ENCODE data around the gene ARIH1.

Gene ARIH1

DNA sequence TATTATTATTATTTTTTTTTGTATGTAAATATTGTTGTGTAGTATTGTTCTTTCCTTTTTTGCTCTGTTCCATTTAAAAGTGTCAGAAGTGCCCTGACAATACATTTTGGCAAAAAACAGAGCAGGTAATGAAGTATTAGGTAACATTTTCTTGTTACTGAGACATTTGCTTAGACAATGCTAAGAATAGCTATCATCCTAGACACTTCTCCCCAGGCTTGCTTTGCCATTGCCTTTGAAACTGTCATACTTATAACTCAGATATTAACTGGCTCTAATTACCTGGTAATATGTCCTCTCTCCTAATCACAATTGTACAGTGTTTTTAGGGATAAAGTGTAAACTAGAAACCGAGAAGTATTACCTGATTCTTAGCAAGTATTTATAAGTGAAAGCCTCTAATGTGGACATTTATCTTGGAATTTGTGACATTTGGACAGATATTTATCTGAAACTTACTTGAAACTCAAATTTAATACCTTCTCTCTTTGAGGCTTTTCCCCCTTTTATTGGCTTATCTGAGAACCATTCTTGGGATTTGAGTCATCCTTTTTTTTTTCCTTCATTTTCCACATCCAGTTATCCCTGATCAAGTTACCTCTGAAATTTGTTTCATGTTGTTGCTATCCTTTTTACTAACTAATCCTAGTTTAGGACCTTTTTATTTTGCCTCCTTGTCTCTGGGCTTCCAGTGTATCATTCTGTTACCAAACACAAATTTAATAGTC lies 13.1 kb downstream of the ARIH1 start:
- no peak for DNase-seq

DNA sequence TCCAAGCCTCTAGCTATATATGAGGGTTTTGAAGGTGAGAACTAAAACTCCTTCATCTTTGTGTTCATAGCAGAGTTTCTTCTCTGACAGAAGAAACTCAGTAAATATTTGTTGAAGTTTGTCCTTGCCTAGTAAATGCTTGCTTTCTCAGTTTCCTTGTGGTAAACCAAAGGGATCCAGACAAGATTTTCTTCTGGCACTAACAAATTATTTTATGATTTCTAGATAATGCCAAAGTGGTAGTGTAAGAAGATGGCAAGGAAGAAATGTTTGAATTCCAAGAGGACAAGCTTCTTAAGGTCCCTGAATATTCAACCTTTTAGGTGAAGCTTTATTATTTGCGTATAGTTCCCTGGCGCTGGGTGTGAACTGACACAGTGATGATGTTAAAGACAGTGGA lies 14.4 kb downstream of the ARIH1 start:
- DNase-seq = no peak

GRCh38 chr15:72489943-72490554 lies 15.9 kb downstream of the ARIH1 start:
- no peak for DNase-seq

DNA sequence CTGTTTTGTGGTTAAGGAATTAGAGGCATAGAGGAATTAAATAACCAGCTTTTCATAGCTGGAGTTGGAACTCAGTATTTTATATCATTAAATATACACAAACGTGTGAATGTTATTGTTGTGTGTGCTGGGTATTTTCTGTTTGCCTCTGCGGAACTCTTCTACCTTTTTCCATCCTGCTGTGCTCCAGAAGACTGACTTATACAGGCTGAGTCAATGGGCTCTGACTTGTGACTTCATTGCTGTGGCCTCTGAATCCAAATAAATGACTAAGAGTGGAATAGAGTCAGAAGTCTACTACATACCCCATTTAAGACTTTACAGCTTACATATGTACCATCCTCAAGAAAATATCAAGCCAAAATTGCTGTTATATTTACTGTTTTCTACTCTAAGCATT lies 17.6 kb downstream of the ARIH1 start:
- no peak for DNase-seq

- no peak for DNase-seq
Measured at GRCh38 chr15:72492733-72493132, 18.6 kb downstream of the ARIH1 start.

GRCh38 chr15:72493220-72493619 lies 19.1 kb downstream of the ARIH1 start:
- no peak for DNase-seq

GRCh38 chr15:72495007-72495406 lies 20.9 kb downstream of the ARIH1 start:
- no peak for DNase-seq

DNA sequence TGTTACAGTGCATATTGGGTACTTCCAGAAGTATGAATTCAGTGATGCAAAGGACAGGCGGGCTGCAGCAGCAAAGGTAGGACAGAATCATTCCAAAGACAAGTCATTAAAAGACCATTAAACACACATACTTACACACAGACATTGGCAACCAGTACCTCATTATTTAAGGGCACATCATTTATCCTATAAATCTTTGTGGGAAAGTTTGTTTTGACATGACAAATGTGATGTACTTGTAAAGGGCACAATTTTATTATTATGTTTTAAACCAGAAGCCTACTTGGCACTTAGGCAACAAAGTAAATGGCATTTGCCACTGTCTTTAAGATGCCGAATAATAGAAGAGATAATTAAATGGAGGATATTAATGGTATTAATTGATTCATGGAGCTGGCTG lies 22.7 kb downstream of the ARIH1 start:
- no peak for DNase-seq

GRCh38 chr15:72497402-72497801 lies 23.3 kb downstream of the ARIH1 start:
- no peak for DNase-seq

- no peak for DNase-seq
Measured at GRCh38 chr15:72502220-72502809, 28.2 kb downstream of the ARIH1 start.

DNA sequence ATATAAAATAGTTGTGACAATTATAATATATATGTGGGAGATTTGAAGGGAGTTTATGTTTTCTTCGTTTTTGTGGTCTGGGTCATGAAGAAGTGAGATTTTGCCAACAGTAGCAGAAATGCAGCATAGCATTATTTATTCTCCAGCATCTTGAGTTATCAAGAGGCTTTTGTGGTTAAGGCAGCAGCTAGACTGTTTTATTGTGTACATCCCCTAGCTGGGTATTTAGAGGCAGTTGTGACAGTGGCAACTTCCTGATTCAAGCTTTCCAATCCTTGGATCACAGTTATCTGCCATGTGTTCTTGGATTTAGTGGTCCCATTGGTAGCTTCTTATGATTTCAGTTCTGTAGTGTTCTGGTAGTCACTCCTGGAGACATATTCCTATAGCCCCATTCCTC lies 29.0 kb downstream of the ARIH1 start:
- no peak for DNase-seq

DNA sequence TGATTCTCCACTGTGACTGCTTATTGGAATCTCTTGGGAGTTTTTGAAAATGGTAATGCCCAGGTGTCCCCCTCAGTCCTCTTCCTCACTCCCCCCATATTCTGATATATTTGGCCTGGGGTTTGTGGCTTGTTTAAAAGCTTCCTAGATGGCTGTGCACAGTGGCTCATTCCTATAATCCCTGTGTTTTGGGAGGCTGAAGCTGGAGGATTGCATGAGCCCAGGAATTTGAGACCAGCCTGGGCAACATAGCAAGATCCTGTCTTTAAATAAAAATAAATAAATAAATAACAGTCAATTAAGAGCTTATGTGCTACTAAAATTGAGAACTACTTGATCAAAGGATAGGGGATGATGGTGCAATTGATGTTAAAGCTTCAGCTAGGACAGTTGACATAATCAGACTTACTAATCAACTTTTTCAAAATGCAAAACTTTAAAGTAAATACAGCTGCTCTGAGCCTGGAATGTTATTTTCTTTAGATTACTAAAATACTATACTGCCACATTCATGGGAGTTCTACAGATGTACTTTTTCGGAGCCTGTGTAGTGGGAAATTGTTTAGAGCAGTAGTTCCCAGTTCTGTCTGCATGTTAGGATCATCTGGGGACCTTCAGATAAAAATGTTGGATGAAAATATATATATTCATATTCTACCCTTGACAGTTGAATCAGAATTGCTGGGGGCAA lies 33.4 kb downstream of the ARIH1 start:
- DNase-seq = no peak

DNA sequence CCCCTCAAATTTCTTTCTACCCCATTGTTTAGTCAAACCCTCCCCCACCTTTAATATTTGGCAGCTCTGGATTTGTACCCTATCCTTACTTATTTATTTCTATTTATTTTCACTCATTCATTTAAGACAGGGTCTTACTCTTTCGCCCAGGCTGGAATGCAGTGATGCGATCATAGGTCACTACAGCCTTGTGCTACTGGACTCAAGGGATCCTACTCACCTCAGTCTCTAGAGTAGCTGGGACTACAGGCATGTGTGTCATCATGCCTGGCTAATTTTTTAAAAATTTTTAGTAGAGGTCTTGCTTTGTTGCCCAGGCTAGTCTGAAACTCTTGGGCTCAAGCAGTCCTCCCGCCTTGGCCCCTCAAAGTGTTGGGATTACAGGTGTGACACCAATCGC lies 35.4 kb downstream of the ARIH1 start:
- DNase-seq = no peak

- DNase-seq = no peak
Measured at GRCh38 chr15:72511536-72511935, 37.4 kb downstream of the ARIH1 start.

DNA sequence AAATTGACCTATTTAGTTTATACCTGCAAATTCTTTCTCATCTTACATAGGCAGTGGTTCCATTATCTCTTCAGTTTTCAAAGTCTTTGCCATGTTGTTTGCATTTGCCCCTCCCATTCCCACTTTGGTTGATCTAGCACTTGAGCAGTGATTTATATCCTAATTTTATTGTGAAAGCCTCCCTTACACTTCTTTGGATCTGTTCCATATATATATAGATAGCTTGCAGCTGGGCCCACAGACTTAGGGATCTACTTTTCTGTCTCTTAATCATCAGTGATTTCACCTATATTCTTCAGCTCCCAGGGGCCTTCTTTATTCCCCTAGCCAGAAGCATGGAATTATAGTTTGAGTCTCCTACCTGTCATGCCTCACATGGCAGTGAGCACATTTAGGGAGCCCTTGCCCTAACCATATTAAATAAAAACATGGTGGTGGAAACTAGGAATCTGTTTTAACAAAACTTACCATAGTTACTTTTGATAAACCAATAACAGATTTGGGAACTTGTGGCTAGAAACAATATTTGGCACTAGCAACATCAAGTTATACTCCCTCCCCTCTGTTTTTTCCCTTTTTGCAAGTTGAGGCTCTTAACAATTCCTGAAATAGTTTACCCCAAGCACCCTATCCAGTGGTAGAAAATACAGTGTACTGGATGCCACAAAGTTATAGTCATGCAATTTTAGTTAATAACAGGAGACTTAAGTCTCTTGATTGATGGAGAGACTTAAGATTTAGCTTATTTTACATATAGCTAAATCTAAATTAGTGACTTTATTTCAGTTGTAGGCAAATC lies 41.7 kb downstream of the ARIH1 start:
- DNase-seq = no peak

GRCh38 chr15:72516777-72517176 lies 42.6 kb downstream of the ARIH1 start:
- no peak for DNase-seq

DNA sequence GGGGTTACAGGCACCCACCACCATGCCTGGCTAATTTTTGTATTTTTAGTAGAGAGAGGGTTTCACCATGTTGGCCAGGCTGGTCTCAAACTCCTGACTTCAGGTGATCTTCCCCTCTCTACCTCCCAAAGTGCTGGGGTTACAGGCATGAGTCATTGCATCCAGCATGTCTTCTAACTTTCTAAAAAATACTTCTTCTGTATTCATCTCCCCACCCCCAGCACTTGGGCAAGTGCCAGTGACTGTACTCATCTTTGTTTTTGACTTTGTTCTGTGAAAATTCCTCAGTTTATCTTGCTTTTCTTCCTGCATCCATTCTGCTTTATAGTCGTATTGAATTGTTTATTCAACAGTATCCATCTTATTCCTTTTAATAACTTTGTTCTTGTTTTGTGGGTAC lies 47.6 kb downstream of the ARIH1 start:
- no peak for DNase-seq

GRCh38 chr15:72532991-72533601 lies 59.0 kb downstream of the ARIH1 start:
- no peak for DNase-seq

DNA sequence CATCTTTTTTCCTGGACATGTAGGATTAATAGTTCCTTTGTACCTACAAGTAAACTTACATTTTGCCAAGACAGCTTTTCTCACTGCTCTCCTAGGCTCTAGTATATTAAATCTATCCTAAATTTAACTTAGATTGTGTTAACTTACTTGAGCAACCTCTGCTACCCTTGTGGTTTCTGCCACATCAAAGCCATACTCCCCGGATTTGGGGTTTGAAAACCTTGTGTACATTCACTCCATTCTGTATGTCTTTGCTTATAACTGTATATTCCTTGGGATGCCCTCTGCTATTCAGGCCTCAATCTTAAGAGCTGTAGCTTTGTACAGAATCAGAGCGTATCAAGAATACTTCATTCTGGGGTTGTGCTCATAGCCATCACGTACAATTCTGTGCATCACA lies 60.4 kb downstream of the ARIH1 start:
- no peak for DNase-seq

- no peak for DNase-seq
Measured at GRCh38 chr15:72535911-72536310, 61.8 kb downstream of the ARIH1 start.

DNA sequence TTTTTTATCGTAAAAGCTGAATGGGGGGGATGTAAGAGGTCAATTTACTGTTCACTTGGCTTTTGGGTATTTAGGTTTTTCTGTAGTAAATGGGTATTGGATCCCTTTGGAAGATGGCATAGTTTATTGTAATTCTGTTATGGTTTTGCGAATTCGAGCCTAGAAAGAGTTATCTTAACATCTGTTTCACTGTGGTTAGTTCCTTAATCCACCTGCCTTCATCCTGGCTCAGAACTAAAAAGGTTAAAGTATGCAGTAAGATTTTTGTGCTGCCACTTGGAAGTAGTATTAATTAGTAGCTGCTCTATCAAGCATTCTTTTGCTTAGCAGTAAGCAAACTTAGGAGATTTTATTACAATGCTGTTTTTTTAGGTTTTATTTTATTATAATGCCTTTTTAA lies 62.4 kb downstream of the ARIH1 start:
- no peak for DNase-seq

- no peak for DNase-seq
Measured at GRCh38 chr15:72538931-72539330, 64.8 kb downstream of the ARIH1 start.

Data from left hindlimb (tissue), 1 donor.